ENCODE data around the gene OPTN. TPM values are rescaled to one million over a fixed set of nuclear protein-coding genes. Genes with fewer than 3 reads are reported as not detected.
"Not testable (repeated sequence)": the region's sequence is repeated elsewhere in the genome, so short reads cannot be mapped to it uniquely, and the experiment has no call there.

The OPTN gene
- total RNA-seq, 2 experiments from 2014 or later = 32.0 to 33.0 TPM

DNA sequence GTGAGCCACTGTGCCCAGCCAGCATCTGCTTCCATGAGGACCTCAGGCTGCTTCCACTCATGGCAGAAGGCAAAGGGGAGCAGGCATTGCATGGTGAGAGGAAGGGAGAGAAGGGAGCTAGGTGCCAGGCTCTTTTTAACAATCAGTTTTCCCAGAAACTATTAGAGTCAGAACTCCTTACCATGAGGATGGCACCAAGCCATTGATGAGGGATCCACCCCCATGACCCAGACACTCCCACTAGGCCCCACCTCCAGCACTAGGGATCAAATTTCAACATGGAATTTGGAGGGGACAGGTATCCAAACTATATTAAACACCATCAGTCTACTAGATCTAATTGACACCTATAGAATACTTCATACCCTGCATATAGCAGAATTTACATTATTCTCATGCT is 47.2 kb downstream of the OPTN start:
- ChIA-PET POLR2A (no interaction called here), CTCF (no interaction called here)
- peaks cover 17% of the 10 kb centered on the region for H3K36me3 Mint-ChIP-seq (ENCODE audit: low read depth)
- TF ChIP-seq, protein P1, sequence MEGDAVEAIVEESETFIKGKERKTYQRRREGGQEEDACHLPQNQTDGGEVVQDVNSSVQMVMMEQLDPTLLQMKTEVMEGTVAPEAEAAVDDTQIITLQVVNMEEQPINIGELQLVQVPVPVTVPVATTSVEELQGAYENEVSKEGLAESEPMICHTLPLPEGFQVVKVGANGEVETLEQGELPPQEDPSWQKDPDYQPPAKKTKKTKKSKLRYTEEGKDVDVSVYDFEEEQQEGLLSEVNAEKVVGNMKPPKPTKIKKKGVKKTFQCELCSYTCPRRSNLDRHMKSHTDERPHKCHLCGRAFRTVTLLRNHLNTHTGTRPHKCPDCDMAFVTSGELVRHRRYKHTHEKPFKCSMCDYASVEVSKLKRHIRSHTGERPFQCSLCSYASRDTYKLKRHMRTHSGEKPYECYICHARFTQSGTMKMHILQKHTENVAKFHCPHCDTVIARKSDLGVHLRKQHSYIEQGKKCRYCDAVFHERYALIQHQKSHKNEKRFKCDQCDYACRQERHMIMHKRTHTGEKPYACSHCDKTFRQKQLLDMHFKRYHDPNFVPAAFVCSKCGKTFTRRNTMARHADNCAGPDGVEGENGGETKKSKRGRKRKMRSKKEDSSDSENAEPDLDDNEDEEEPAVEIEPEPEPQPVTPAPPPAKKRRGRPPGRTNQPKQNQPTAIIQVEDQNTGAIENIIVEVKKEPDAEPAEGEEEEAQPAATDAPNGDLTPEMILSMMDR (IDR thresholded peaks at IDR 0.05) = no peak
- H3K4me1 Mint-ChIP-seq (ENCODE audit: low read depth) = no peaks in the 10 kb centered on the region
- DNase-seq = no peak
- intact Hi-C loops (cut with micrococcal nuclease) = no loop called here
- ATAC-seq = no peak
- no peak overlapping the region for H3K4me3 Mint-ChIP-seq
- no peak overlapping the region for H3K27ac Mint-ChIP-seq
- no peaks in the 10 kb centered on the region for H3K27me3 Mint-ChIP-seq
- H3K9me3 Mint-ChIP-seq = peaks cover 22% of the 10 kb centered on the region

DNA sequence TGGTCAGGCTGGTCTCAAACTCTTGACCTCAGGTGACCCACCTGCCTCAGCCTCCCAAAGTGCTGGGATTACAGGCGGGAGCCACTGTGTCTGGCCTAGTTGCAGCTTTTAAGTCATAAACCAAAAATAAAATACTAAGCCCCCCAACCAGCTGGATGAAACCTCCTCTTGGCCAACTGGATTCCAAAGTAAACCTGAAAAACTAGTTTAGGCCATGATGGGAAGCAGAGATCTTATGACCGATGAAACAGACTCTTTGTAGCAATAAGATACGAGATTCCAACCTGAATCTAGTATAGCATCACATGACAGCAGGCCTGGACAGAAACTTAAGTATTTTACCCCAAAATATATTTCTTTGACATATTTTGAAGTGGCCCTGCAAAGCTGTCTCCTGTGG is 52.3 kb downstream of the OPTN start:
- ChIA-PET CTCF (interaction anchor here (0.6 kb wide), 1 partner anchor 435 kb away, joined by 3 read pairs; no protein-coding TSS in a partner anchor), POLR2A (no interaction called here)
- Mint-ChIP-seq H3K36me3 (ENCODE audit: low read depth) (peaks cover 2% of the 10 kb centered on the region), H3K9me3 (no peaks in the 10 kb centered on the region), H3K27ac (no peak overlapping the region), H3K27me3 (peaks cover 5% of the 10 kb centered on the region), H3K4me3 (no peak overlapping the region), H3K4me1 (ENCODE audit: low read depth) (no peaks in the 10 kb centered on the region)
- TF ChIP-seq, protein P1 (IDR thresholded peaks at IDR 0.05) = no peak
- no peak for DNase-seq
- no peak for ATAC-seq
- intact Hi-C loops (cut with micrococcal nuclease) = no loop called here

DNA sequence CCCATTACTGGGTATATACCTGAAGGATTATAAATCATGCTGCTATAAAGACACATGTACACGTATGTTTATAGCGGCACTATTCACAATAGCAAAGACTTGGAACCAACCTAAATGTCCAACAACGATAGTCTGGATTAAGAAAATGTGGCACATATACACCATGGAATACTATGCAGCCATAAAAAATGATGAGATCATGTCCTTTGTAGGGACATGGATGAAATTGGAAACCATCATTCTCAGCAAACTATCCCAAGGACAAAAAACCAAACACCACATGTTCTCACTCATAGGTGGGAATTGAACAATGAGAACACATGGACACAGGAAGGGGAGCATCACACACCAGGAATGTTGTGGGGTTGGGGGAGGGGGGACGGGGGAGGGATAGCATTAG is 55.9 kb downstream of the OPTN start:
- H3K27ac Mint-ChIP-seq; H3K9me3 Mint-ChIP-seq; DNase-seq; H3K36me3 Mint-ChIP-seq (ENCODE audit: low read depth); intact Hi-C loops (cut with micrococcal nuclease); H3K4me3 Mint-ChIP-seq; POLR2A ChIA-PET; H3K4me1 Mint-ChIP-seq (ENCODE audit: low read depth); CTCF ChIA-PET; ATAC-seq; H3K27me3 Mint-ChIP-seq: not testable (repeated sequence)

DNA sequence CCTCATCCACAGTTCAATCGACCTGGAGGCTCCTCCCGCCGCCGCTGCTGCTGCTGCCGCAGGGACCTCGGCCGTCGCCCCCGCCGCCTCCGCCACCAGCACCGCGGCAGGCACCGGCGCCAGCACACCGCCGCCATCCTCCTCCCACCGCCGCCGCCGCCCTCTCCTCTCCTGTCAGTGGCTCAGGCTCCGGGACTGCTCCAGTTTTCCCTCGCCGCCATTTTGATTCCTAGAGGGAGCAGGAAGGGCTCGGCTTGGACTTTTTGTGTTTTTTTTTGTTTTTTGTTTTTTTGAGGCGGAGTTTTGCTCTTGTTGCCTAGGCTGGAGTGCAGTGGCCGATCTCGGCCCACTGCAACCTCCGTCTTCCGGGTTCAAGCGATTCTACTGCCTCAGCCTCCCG is 58.4 kb downstream of the OPTN start:
- peak overlapping the region; percentile 30 for H3K27ac Mint-ChIP-seq
- intact Hi-C loops (cut with micrococcal nuclease) = no loop called here
- peaks cover 14% of the 10 kb centered on the region for H3K36me3 Mint-ChIP-seq (ENCODE audit: low read depth)
- peak overlapping the region; percentile 57 for H3K4me3 Mint-ChIP-seq
- CTCF ChIA-PET = no interaction called here
- no peaks in the 10 kb centered on the region for H3K9me3 Mint-ChIP-seq
- DNase-seq = peak; percentile 6
- H3K4me1 Mint-ChIP-seq (ENCODE audit: low read depth) = peaks cover 16% of the 10 kb centered on the region
- H3K27me3 Mint-ChIP-seq = peaks cover 5% of the 10 kb centered on the region
- TF ChIP-seq, protein P1 (IDR thresholded peaks at IDR 0.05) = no peak
- no peak for ATAC-seq
- POLR2A ChIA-PET = no interaction called here

DNA sequence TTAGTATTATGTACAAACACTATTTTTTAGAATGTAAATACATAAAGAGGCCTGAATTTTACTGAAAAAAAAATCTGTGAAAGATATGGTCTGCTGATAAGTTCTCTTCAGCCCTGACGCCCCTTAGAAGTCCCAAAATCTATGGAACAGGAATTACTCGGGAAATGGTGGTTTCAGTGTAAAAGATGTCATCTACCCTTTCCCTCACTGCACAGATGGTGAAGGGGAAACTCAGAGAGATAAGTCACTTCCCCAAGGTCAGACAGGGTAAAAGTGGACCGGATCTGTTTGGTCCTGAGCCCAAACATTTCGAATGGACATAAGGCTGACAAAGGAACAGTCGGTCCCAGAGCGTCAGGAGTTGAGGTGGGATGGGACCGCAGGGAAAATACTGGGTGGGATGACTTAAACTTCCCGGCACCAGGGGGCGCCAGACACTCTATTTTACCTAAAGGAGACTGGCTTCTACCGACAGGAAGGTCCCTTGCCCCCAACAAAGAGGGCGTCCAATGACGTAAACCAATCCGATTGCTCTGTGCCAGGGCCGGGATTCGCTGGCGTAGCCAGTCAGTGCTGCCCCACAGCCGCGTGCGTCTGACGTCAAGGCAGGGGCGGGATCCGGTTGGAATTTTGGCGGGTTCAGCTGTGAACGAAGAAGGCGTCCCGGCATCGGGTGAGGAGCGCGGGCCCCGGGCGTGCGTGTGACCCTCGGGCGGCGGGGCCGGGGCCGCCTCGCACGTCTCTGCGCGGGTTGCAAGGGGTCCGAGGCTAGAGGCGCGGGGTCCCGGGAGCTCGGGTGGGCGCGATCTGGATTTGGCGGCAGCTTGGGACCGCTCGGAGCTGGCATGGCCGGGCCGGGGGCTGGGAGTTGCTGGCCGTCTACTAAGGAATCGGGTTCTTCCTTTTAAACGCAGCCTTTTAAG is 61.2 kb downstream of the OPTN start, which contains the start of gene MCM10:
MCM10 (plus strand) TSS at position 625 of the 923 bp plus-strand sequence. CDS start 2,645 bp downstream, outside the sequence.
- peak; percentile 99 for DNase-seq
- ChIA-PET CTCF (interaction anchor here (0.6 to 3.5 kb wide), 22 partner anchors 14 to 281 kb away, joined by 3 to 30 read pairs (median 4); partner anchors contain the start of gene OPTN), POLR2A (interaction anchor here (1.0 to 2.9 kb wide), 7 partner anchors 23 to 189 kb away, joined by 3 to 16 read pairs (median 4); partner anchors contain the start of gene PHYH)
- peaks cover 34% of the 10 kb centered on the region for H3K36me3 Mint-ChIP-seq (ENCODE audit: low read depth)
- H3K27ac Mint-ChIP-seq = peak within 1 kb of the TSS; percentile 78
- no peaks in the 10 kb centered on the region for H3K27me3 Mint-ChIP-seq
- intact Hi-C loops (cut with micrococcal nuclease) = loop anchor here (1.0 kb wide), 1 partner anchor 141 kb away; no protein-coding TSS in a partner anchor
- peaks cover 25% of the 10 kb centered on the region for H3K4me1 Mint-ChIP-seq (ENCODE audit: low read depth)
- peak; percentile 100 for ATAC-seq
- no peaks in the 10 kb centered on the region for H3K9me3 Mint-ChIP-seq
- TF ChIP-seq, protein P1 (IDR thresholded peaks at IDR 0.05) = peak; percentile 98
- peak within 1 kb of the TSS; percentile 96 for H3K4me3 Mint-ChIP-seq
